Occipital lobe (tissue), 2 donors: Measurements from ENCODE around the gene SLC49A3. TPM values are rescaled to one million over a fixed set of nuclear protein-coding genes. Genes with fewer than 3 reads are reported as not detected.
"Not testable (repeated sequence)": the region's sequence is repeated elsewhere in the genome, so short reads cannot be mapped to it uniquely, and the experiment has no call there.

ENCODE experiments used
- DNase-seq: peaks from one replicate; lab custom pipeline; 2025; lab: John Stamatoyannopoulos, UW
- total RNA-seq: library from RNA; depleted of rRNA; stranded (reverse); fragments of >200 nt; gene quantifications from one replicate; pipeline ENCODE4 v1.2.3, GENCODE V29; 2014

The SLC49A3 gene
- total RNA-seq, 1 donor from 2014 or later = 0.62 TPM

- DNase-seq = no peak
Measured at GRCh38 chr4:681736-682451, 7.1 kb downstream of the SLC49A3 start.

GRCh38 chr4:680928-681645 is 7.9 kb downstream of the SLC49A3 start:
- DNase-seq = no peak

- DNase-seq = no peak
Measured at GRCh38 chr4:680551-680927, 8.4 kb downstream of the SLC49A3 start.

DNA sequence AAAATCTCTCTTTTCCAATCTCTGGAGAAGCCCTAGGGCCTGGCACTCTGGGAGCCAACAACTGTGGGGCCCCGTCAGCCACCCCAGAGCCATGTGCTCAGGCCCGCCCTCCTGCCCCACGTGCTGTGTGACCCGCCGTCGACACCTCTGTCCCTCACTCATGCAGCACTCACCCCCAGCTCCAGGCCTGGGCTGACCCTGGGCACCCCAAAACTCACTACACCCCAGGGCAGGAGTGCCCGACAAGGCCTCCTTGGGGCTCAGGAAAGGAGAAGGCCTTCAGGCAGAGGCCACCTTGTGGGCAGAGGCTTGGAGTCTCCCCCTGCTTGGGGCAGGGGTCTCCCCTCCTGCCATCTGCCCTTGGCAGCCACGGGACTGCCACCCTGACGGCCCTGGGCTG is 8.9 kb downstream of the SLC49A3 start:
- DNase-seq = no peak

- DNase-seq = no peak
Measured at GRCh38 chr4:679629-680028, 9.3 kb downstream of the SLC49A3 start.

DNA sequence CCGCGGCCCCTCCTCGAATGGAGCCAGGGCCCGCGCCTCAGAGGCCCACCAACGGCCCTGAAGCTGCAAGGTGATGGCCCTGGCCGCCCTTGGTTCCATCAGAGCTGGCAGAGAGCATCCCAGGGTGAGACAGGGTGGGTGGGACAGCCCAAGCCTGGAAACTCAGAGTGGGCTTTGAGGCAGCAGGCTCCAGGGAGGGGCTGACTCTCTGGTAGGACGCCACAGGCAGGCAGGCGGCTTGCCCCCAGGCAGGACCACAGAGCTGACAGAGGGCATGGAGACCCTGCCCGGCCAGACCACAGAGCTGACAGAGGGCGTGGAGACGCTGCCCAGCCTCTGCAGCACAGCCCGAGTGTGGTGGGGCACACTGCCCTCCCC is 9.9 kb downstream of the SLC49A3 start:
- DNase-seq = no peak

DNA sequence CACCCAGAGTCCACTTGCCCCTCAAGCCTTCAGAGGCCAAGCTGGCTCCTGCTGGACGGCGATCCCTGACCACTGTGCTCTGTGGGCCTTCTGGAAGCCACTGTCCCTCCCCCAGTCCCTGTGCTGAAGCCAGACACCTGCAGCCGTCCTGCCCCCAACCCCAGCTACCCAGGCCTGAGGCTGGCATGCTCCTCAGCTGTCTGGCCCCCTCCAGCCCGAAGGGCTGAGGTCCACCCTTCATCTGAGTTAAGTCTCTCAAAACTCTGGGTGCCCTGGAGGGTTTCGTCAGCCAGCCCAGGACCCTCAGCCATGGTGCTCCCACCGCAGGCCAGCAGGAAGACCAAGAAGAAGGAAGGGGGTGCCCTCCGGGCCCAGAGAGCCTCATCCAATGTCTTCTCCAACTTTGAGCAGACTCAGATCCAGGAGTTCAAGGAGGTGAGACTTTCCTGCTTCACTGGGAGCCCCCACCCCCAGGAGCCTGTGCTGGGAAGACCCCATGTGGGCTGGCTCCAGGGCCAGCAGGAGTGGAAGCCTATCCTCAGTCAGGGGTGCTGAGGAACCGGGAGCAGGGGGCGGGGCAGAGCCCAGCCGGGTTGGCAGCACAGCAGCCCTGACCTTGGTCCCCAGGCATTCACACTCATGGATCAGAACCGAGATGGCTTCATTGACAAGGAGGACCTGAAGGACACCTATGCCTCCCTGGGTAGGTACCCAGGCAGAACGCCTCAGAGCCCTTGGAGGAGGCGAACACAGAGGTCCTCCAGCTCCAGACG is 10.4 kb downstream of the SLC49A3 start:
- no peak for DNase-seq

DNA sequence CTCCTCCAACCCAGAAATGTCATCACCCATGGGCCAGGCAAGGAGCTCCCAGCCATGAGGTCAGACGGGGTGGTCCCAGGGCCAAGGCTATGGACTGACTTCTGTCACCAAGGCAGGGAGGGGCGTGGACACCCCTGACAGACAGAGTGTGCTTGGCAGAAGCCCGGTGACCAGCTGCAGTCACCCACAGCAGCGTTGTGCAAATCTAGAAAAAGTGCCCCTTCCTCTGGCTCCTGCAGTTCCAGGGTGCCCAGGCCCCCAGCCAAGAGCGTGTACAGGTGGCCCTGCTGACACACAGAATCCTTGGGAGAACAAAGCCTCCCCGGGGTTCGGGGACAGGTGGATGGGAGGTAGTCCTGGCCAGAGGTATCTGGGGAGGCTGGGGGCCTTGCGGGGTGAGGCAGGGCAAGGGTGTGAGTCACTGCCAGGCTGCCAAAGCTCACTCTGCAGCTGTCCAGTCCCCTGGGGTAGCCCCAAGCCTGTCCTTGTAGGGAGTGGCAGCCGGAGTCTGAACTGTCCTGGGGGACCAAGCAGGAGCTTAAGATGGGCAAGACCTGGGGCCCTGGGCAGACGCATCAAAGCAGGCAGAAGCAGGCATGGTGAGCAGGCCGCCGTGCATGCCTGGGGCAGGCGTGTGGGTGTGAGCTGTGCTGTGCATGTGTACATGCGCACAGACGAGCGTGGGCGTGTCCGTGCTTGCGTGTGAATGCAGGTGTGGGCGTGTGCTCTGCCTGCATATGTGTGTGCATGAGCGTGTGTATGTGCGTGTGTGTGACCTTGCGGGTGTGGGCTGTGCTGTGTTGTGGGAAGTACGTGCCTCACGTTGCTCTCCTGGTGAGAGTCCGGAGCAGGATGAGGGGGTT is 11.3 kb downstream of the SLC49A3 start:
- no peak for DNase-seq

- no peak for DNase-seq
Measured at GRCh38 chr4:676871-677235, 12.1 kb downstream of the SLC49A3 start.

- DNase-seq = no peak
Measured at GRCh38 chr4:675980-676870, 12.7 kb downstream of the SLC49A3 start.

GRCh38 chr4:675036-675882 is 13.7 kb downstream of the SLC49A3 start:
- DNase-seq = no peak

DNA sequence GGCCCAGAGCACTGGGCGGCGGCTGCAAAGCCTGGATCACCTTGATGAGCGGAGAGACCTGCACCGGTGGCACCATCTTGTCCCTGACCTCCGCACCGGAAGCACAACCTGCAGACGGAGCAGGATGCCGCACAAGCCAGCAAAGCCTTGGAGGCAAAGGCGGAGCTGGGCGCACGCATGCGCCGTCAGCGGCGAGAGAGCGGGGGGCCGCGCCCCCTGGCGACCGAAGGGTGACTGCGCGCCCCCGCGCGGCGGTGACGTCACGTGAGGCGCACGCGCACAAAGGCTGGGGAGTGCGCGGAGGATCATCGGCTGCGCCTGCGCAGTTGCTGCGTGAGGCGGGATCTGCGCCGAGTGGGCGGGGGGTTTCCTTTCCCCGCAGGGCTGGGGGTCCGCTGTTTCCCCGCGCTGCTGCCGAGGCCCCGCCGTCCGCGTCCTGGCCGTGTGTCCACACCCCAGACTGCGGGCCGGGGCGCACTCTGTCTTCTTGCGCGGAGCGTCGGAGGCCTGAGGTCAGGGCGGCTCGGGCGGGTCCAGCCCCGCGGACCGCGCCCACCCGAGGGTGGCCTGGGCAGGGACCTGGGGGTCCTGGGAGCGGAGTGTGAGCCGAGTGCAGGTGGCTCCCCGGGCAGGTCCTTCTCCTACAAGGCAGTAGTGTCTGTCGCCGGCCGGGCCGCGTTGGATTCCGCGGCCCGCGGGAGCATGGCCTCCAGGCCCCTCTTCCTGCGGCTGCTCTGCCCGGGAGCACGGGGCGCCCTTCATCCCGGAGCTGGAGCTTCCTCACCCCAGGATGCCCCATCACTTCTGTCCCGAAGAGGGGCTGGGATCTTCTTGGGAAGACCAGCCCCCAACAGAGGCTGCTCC is 14.5 kb downstream of the SLC49A3 start, which contains the start of the genes ATP5ME and MYL5:
Gene ATP5ME (minus strand): TSS at position 105 of the 864 bp plus-strand sequence. CDS start 29 bp downstream, at position 76.
Gene MYL5 (plus strand): TSS at position 371 of the 864 bp plus-strand sequence. CDS start 3,485 bp downstream, outside the sequence.
- DNase-seq = peak; percentile 89

DNA sequence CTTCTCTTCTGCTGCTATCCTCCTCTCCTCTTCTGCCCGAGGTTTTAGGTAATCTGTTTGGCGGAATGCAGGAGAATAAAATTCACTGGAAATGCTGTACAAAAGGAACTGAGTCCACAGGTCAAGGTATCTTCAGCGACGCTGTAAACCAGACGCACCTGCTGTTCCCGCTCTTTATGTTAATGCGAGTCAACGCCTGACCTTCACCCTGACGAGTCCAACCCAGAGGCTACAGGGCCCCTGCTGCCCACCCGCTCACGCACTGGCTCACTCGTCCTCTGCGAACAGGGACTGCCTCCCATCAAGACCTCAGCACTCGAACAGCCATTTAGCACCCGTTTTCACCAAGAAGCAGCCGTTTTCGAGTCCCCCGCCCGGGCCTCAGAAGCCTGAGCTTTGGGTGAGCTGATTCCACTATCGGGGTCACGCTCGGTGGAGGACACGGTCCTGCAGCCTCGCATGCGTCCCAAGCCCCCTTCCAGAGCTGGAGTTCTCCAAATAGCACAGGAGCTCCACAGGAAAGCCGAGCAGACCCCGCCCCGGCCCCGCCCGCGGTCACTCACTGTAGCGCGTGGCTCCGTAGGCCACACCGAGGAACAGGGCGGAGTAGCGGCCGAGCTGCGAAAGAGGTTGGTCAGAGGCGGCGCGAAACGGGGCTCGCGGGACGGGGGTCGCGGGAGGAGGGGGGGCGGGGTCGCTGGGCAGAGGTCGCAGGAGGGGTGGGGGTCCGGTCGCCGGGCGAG is 15.4 kb downstream of the SLC49A3 start:
- no peak for DNase-seq

- no peak for DNase-seq
Measured at GRCh38 chr4:671769-672168, 17.2 kb downstream of the SLC49A3 start.

DNA sequence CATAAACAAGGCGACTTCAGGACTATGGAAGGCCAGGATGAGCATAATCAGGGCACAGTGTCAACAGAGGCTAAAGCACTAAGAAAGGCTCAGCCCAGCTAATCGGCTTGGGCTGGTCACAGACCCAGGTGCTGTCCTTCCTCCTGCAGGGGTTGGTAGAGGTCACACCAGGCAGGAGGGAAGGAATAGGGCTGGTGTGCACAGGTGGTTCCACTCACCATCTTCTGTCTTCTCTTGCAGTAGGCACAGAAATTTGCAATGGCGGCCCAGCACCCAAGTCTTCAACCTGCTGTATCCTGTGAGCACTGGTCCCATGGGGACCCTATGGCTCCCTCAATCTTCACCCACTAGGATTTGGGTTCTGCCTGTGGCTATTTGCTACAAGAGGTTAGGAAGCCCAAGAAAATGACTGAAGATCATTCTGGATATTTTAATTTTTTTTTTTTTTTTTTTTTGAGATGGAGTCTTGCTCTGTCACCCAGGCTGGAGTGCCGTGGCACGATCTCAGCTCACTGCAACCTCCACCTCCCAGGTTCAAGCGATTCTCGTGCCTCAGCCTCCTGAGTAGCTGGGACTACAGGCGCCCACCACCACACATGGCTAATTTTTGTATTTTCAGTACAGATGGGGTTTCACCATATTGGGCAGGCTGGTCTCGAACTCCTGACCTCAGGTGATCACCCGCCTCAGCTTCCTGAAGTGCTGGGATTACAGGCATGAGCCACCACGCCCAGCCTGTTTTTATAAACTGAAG is 19.0 kb downstream of the SLC49A3 start:
- DNase-seq = not testable (repeated sequence)

DNA sequence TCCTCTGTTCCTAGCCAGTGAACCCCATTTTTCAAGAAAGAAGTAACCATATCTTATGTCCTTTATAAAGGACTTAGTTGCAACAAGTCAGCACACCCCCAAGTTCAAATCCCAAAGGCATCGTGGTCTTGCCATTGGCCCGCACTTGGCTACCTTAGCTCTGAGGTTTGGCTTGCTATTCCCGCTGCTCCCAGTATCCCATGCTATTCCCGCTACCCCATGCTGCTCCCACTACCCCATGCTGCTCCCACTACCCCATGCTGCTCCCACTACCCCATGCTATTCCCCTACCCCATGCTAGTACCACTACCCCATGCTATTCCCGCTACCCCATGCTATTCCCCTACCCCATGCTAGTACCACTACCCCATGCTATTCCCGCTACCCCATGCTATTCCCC is 20.7 kb downstream of the SLC49A3 start:
- not testable (repeated sequence) for DNase-seq

DNA sequence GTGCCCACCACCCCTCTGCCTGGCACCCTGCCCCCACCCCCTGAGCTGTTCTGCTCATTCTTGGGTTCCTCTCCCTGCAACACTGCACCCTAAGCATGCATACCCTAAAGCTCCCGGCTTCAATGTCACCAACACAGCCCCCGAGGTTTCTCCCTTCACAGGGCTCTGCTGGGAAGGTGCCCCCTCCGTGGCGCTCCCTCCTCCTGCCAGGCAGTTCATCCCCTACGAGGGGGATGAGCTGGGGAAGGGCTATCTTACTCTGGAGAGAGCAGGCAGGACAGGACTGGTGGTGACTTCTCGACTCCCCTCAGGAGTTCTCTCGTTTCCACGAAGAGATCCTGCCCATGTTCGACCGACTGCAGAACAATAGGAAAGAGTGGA is 21.4 kb downstream of the SLC49A3 start:
- DNase-seq = no peak
